ENCODE results near the gene LRIT3. TPM values are rescaled to one million over a fixed set of nuclear protein-coding genes. Genes with fewer than 3 reads are reported as not detected.
A peak's percentile ranks its signal among the peaks of the same experiment; 100 is the strongest.

LRIT3 gene
- total and polyA plus RNA-seq, 2 experiments from 2014 or later, result 0.11 TPM; not detected in 1

GRCh38 chr4:109815151-109816081 is 32.5 kb upstream of the LRIT3 start, which contains the start of gene GAR1:
GAR1 (plus strand) TSS chr4:109815762; CDS start chr4:109816165, 403 bp downstream.
- Histone ChIP-seq H3K9ac (peak within 1 kb of the TSS; percentile 97), H3K9me3 (ENCODE audit: low read depth) (no peaks in the 10 kb centered on the region), H3K4me2 (ENCODE audit: unreplicated experiment) (peak within 1 kb of the TSS; percentile 95), H3K79me2 (ENCODE audit: insufficient read depth) (peaks cover 50% of the 10 kb centered on the region), H4K20me1 (ENCODE audit: insufficient read depth) (no peaks in the 10 kb centered on the region), H3K27ac (peak within 1 kb of the TSS; percentile 90), H3K27me3 (replicated peaks; ENCODE audit: insufficient read depth) (no peaks in the 10 kb centered on the region), H3F3A (ENCODE audit: insufficient read depth) (no peaks in the 10 kb centered on the region), H3K4me3 (peak within 1 kb of the TSS; percentile 99), H3K4me1 (ENCODE audit: insufficient read depth) (peaks cover 16% of the 10 kb centered on the region), H2AFZ (peak within 1 kb of the TSS; percentile 96), H3K9me2 (ENCODE audit: insufficient read depth) (no peaks in the 10 kb centered on the region), H3K36me3 (ENCODE audit: low read depth) (peaks cover 15% of the 10 kb centered on the region)
- peak; percentile 97 for DNase-seq
- TF ChIP-seq EZH2 (IDR thresholded peaks at IDR 0.05; ENCODE audit: insufficient read depth, poor library complexity, severe bottlenecking), result no peak
- TF ChIP-seq EZH2phosphoT487 (IDR thresholded peaks at IDR 0.05; ENCODE audit: insufficient read depth, low read depth), result no peak
- in situ Hi-C loops (cut with MboI), result loop anchor here (10.0 to 25.0 kb wide), 2 partner anchors 391 to 978 kb away; no protein-coding TSS in a partner anchor
- 0 to 2% methylated on average over 53 of the region's 53 CpGs for WGBS, 2 experiments (ENCODE audit: low coverage in 1 of 2, low lambda C conversion rate in 2 of 2, missing lambda C conversion rate in 2 of 2)

GRCh38 chr4:109816082-109816442 is 31.8 kb upstream of the LRIT3 start:
- in situ Hi-C loops (cut with MboI), result loop anchor here (10.0 to 25.0 kb wide), 2 partner anchors 391 to 979 kb away; no protein-coding TSS in a partner anchor
- peak overlapping the region; percentile 90 for H3K27ac ChIP-seq
- H3K36me3 ChIP-seq (ENCODE audit: low read depth), result peaks cover 15% of the 10 kb centered on the region
- peaks cover 16% of the 10 kb centered on the region for H3K4me1 ChIP-seq (ENCODE audit: insufficient read depth)
- no peaks in the 10 kb centered on the region for H3K27me3 ChIP-seq (replicated peaks; ENCODE audit: insufficient read depth)
- peak overlapping the region; percentile 99 for H3K4me3 ChIP-seq
- H3K4me2 ChIP-seq (ENCODE audit: unreplicated experiment), result peak overlapping the region; percentile 95
- no peaks in the 10 kb centered on the region for H3K9me2 ChIP-seq (ENCODE audit: insufficient read depth)
- peak overlapping the region; percentile 96 for H2AFZ ChIP-seq
- peak overlapping the region; percentile 97 for H3K9ac ChIP-seq
- H3K79me2 ChIP-seq (ENCODE audit: insufficient read depth), result peaks cover 56% of the 10 kb centered on the region
- peak; percentile 56 for DNase-seq
- no peaks in the 10 kb centered on the region for H4K20me1 ChIP-seq (ENCODE audit: insufficient read depth)
- H3K9me3 ChIP-seq (ENCODE audit: low read depth), result no peaks in the 10 kb centered on the region
- H3F3A ChIP-seq (ENCODE audit: insufficient read depth), result no peaks in the 10 kb centered on the region
- TF ChIP-seq EZH2phosphoT487 (IDR thresholded peaks at IDR 0.05; ENCODE audit: insufficient read depth, low read depth) (no peak), EZH2 (IDR thresholded peaks at IDR 0.05; ENCODE audit: insufficient read depth, poor library complexity, severe bottlenecking) (no peak)
- WGBS, 2 experiments (ENCODE audit: low coverage in 1 of 2, low lambda C conversion rate in 2 of 2, missing lambda C conversion rate in 2 of 2), result 1% methylated on average over 18 to 19 of the region's 19 CpGs

GRCh38 chr4:109816894-109817293 is 31.0 kb upstream of the LRIT3 start:
- Histone ChIP-seq H3K27ac (no peak overlapping the region), H3K4me2 (ENCODE audit: unreplicated experiment) (peak overlapping the region; percentile 95), H3K9me2 (ENCODE audit: insufficient read depth) (no peaks in the 10 kb centered on the region), H3K27me3 (replicated peaks; ENCODE audit: insufficient read depth) (no peaks in the 10 kb centered on the region), H3K79me2 (ENCODE audit: insufficient read depth) (peaks cover 63% of the 10 kb centered on the region), H3K9ac (peak overlapping the region; percentile 97), H3K36me3 (ENCODE audit: low read depth) (peaks cover 15% of the 10 kb centered on the region), H4K20me1 (ENCODE audit: insufficient read depth) (no peaks in the 10 kb centered on the region), H3K4me3 (peak overlapping the region; percentile 99), H2AFZ (no peak overlapping the region), H3F3A (ENCODE audit: insufficient read depth) (no peaks in the 10 kb centered on the region), H3K9me3 (ENCODE audit: low read depth) (no peaks in the 10 kb centered on the region), H3K4me1 (ENCODE audit: insufficient read depth) (peaks cover 16% of the 10 kb centered on the region)
- 48 to 62% methylated on average over 1 of the region's 1 CpG for WGBS, 2 experiments (ENCODE audit: low coverage in 1 of 2, low lambda C conversion rate in 2 of 2, missing lambda C conversion rate in 2 of 2)
- in situ Hi-C loops (cut with MboI), result loop anchor here (10.0 to 25.0 kb wide), 2 partner anchors 392 to 980 kb away; no protein-coding TSS in a partner anchor
- peak; percentile 23 for DNase-seq
- TF ChIP-seq EZH2 (IDR thresholded peaks at IDR 0.05; ENCODE audit: insufficient read depth, poor library complexity, severe bottlenecking) (no peak), EZH2phosphoT487 (IDR thresholded peaks at IDR 0.05; ENCODE audit: insufficient read depth, low read depth) (no peak)

GRCh38 chr4:109818268-109818667 is 29.6 kb upstream of the LRIT3 start:
- in situ Hi-C loops (cut with MboI), result loop anchor here (10.0 to 25.0 kb wide), 2 partner anchors 393 to 981 kb away; no protein-coding TSS in a partner anchor
- DNase-seq, result no peak
- Histone ChIP-seq H3K4me2 (ENCODE audit: unreplicated experiment) (no peak overlapping the region), H3K9me2 (ENCODE audit: insufficient read depth) (no peaks in the 10 kb centered on the region), H3K79me2 (ENCODE audit: insufficient read depth) (peaks cover 63% of the 10 kb centered on the region), H3K36me3 (ENCODE audit: low read depth) (peaks cover 25% of the 10 kb centered on the region), H3K9me3 (ENCODE audit: low read depth) (no peaks in the 10 kb centered on the region), H2AFZ (no peak overlapping the region), H3F3A (ENCODE audit: insufficient read depth) (no peaks in the 10 kb centered on the region), H3K27me3 (replicated peaks; ENCODE audit: insufficient read depth) (no peaks in the 10 kb centered on the region), H3K27ac (no peak overlapping the region), H3K9ac (no peak overlapping the region), H3K4me3 (no peak overlapping the region), H4K20me1 (ENCODE audit: insufficient read depth) (no peaks in the 10 kb centered on the region), H3K4me1 (ENCODE audit: insufficient read depth) (peaks cover 16% of the 10 kb centered on the region)
- 83 to 88% methylated on average over 4 of the region's 4 CpGs for WGBS, 2 experiments (ENCODE audit: low coverage in 1 of 2, low lambda C conversion rate in 2 of 2, missing lambda C conversion rate in 2 of 2)
- no peak for TF ChIP-seq EZH2phosphoT487 (IDR thresholded peaks at IDR 0.05; ENCODE audit: insufficient read depth, low read depth)
- TF ChIP-seq EZH2 (IDR thresholded peaks at IDR 0.05; ENCODE audit: insufficient read depth, poor library complexity, severe bottlenecking), result no peak

Measured in GM23248 (cell line).